Stimulated activated effector memory CD8-positive, alpha-beta T cell treated with anti-CD3 and anti-CD28 coated beads, Interleukin-12 subunit alpha, Interleukin-12 subunit beta, amount 100 ng/mL, for 72 hours (primary cell): ENCODE results near the gene USF1.

Source experiments
- ATAC-seq: fragments of 150-1000 bp; cut with Tn5 transposase; 2 replicates; pipeline ENCODE4 v1.10.0; 2021
- DNase-seq, 2 donors: peaks; one replicate each; pipeline ENCODE4 v3.0.0; 2021 to 2022; ENCODE audit warnings: low spot score in 2 of 2
- H3K27ac Mint-ChIP-seq: one replicate; pipeline ENCODE4 v1.8.0; 2022; ENCODE audit warnings: mild to moderate bottlenecking, mixed read lengths
- H3K36me3 Mint-ChIP-seq: one replicate; pipeline ENCODE4 v1.8.0; 2022; ENCODE audit warnings: mild to moderate bottlenecking, mixed read lengths
- H3K4me1 Mint-ChIP-seq: one replicate; pipeline ENCODE4 v1.8.0; 2022; ENCODE audit warnings: mixed read lengths
- H3K4me3 Mint-ChIP-seq: one replicate; pipeline ENCODE4 v1.8.0; 2022; ENCODE audit warnings: mild to moderate bottlenecking, mixed read lengths
- H3K9me3 Mint-ChIP-seq: one replicate; pipeline ENCODE4 v1.8.0; 2022; ENCODE audit warnings: mixed read lengths

USF1 gene

DNA sequence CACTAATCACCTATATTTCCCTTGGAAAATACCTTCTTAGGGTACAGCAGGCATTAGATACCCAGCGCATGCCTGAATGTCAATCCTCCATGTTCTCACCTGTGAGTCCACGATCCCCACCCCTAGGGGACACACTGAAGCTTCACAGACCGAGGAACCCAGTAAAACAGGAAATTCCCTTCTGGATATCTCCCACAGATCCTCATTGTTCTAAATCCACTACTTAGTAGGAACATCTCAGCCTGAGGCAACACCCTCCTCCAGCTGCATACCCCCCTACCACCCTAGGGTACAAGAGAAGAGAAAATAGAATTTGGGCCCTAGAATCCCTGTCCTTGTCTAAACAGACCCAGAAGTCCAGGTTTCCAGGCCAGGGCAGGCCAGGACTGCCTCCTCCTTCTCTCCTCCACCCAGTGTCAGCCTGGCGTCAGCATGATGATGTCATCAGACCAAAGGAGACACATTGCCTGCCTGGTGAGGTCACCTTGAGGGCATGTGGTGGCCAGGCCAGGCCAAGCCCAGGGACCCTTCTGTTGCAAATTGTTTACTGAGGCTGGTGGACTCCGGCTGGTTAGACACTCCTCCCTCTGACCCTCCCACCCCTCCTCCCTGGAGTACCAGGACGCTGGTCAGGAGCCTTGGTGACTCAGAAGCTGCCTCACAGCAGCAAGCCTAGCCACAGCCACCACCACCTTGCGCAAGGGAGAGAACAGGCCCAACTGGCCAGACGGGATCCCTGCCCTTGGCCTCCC, 37.4 kb upstream of the USF1 start:
- Mint-ChIP-seq H3K4me3 (no peak overlapping the region), H3K27ac (peak overlapping the region; percentile 32), H3K36me3 (no peaks in the 10 kb centered on the region), H3K4me1 (no peaks in the 10 kb centered on the region), H3K9me3 (no peaks in the 10 kb centered on the region)
- DNase-seq (no peak), ATAC-seq (peak; percentile 71)

DNA sequence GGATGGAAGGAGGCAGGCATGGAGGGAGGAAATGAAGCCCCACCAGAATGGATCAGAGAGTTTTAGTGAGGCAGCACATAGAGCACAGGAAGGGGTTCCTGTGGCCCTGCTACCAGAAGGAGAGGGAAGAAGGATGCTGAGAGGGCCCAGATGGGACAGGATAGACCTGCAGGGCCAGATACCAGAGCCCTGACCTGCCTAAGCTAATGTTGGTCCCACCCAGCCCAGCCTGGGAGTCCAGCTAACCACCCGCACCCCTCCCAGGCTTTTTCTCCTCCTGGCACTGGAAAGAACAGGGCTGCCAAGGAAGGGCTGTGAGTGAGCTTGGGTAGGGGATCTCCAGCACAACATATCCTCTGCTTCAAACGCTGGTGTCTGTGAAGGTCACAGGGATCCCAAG, 36.7 kb upstream of the USF1 start:
- Mint-ChIP-seq H3K4me1 (no peaks in the 10 kb centered on the region), H3K27ac (peak overlapping the region; percentile 50), H3K36me3 (no peaks in the 10 kb centered on the region), H3K4me3 (no peak overlapping the region), H3K9me3 (no peaks in the 10 kb centered on the region)
- DNase-seq (no peak), ATAC-seq (no peak)

DNA sequence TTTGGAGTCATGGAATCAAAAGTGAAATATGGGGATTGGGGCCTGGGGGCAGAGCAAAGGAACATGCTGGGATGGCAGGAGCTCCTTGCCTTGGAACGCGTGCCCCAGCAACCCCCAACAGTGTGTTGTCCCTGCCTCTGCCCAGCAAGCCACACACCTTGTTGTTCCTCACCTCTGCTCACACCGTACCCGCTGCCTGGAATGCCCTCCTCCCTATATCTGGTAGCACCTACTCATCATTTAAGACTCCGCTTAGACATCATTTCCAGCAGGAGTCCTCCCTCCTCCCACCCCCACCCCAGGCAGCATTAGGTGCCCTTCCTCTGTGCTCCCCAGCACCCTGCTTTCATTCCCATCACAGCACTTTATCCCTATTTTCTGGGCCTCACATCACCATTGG, 35.7 kb upstream of the USF1 start:
- DNase-seq (no peak), ATAC-seq (no peak)
- Mint-ChIP-seq H3K4me3 (no peak overlapping the region), H3K4me1 (no peaks in the 10 kb centered on the region), H3K36me3 (no peaks in the 10 kb centered on the region), H3K9me3 (no peaks in the 10 kb centered on the region), H3K27ac (no peak overlapping the region)

DNA sequence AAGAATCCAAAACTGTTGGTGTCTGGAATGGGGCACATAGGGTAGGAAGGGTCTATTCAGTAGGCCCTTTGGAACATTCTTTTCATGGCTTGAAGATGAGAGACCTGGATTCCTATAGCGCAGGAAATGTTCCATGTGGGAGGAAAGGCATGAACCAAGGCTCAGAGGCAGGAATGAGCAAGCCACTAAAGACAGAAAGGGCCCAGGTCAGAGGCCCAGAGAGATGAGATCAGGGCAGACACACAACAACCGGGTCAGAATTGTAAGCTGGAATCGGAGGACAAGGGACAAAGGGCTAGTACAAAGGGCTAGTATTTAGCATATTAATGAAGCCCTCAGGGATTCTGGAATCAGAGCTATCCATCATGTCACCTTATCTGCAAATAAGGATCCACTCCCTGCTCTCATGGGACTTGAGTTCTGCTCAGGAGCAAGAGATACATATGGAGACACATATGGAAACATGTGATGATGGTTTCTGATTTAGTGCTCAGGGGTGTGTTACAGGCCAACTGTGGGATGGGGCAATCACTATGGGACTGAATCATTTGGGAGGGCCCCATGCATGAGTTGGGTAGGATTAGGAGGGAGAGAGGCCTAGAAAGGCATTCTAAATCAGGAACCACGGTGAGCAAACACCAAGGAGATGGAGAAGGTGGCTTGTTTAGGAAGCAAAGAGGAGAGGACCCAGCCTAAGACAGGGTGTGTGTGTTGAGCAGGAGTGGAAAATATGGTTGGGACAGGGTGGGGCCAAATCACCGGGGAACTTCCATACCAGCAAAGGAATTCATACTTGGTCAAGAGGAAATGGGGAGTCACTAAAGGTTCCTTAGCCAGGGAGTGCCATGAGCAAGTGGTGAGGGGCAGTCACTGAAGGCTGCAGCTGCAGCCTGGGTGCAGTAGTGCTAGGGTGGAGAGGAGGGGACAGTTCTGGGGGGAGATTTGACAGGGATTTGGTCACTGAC, 34.9 kb upstream of the USF1 start:
- DNase-seq (no peak), ATAC-seq (no peak)
- H3K4me1 Mint-ChIP-seq = no peaks in the 10 kb centered on the region
- H3K27ac Mint-ChIP-seq = peak overlapping the region; percentile 7
- H3K36me3 Mint-ChIP-seq = no peaks in the 10 kb centered on the region
- no peak overlapping the region for H3K4me3 Mint-ChIP-seq
- H3K9me3 Mint-ChIP-seq = no peaks in the 10 kb centered on the region

DNA sequence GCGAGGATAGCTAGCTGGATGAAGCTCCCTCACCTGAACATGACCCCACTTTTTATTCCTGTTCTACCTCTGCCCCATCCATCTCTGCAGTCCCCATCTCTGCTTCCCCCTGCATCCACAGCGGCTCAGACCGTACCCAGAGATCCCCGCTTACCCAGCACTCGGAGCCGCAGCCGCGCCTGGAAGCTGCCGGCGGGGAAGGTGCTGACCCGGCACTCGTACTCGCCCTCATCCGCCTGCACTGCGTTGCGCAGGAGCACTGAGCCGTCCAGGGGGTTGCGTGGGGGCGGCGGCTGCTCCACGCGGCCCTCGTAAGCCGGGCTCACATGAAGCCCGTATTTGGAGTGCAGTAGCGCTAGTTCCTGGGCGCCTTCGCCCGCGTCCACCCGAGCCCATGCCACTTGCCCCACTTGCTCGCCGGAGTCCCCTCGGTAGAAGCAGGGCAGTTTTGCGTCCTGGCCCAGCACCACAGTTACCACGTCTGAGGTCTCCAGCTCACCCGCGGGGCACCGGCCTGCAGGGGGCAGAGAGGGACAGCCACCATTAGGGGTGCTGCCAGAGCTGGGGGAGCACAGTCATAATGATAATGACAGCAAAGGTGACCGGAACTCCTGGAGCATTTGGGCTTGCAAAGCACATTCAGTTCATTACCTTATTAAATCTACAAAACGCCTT, 33.8 kb upstream of the USF1 start:
- no peak for DNase-seq
- H3K4me1 Mint-ChIP-seq = peaks cover under 1% of the 10 kb centered on the region
- H3K36me3 Mint-ChIP-seq = no peaks in the 10 kb centered on the region
- H3K9me3 Mint-ChIP-seq = no peaks in the 10 kb centered on the region
- no peak overlapping the region for H3K27ac Mint-ChIP-seq
- no peak overlapping the region for H3K4me3 Mint-ChIP-seq
- no peak for ATAC-seq

DNA sequence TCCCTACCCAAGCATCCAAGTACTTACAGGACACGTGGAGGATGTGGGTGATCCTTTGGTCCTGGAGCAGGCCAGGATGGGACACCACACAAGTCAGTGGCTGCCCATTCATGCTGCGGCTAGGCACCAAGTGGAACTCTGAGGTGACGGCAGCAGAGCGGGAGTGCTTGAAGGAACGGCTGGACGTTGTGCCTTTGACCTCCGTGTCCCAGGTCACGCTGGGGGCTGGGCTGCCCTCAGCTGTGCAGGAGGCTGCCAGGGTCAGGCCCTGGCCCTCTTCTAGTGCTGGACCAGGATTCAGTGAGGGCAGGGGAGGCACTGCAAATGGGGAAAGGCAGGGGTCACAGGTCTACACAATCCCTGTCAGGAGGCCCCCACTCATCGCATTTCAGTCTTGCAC, 31.6 kb upstream of the USF1 start:
- Mint-ChIP-seq H3K27ac (no peak overlapping the region), H3K4me3 (no peak overlapping the region), H3K9me3 (no peaks in the 10 kb centered on the region), H3K36me3 (no peaks in the 10 kb centered on the region), H3K4me1 (peaks cover 12% of the 10 kb centered on the region)
- DNase-seq = no peak
- ATAC-seq = no peak

DNA sequence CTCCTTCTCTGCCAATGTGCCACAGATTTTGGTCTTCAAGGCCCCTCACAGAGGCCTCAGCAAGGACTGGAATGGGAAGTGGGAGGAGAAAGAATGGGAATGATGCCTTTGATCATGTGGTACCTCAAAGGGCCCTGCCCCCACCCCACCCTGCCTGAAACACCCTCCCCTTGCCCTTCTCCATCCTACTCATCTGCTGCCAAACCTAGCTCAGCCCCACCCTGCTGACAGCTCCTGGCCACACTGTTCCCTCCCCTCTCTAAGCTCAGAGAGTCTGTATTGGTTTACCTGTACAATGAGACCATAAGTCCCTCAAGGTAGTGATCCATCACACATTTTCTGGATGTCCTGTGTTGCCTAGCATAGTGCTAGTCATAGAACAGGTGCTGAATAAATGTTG, 30.6 kb upstream of the USF1 start:
- Mint-ChIP-seq H3K27ac (no peak overlapping the region), H3K4me1 (peaks cover 22% of the 10 kb centered on the region), H3K9me3 (no peaks in the 10 kb centered on the region), H3K4me3 (no peak overlapping the region), H3K36me3 (no peaks in the 10 kb centered on the region)
- DNase-seq (no peak), ATAC-seq (no peak)

DNA sequence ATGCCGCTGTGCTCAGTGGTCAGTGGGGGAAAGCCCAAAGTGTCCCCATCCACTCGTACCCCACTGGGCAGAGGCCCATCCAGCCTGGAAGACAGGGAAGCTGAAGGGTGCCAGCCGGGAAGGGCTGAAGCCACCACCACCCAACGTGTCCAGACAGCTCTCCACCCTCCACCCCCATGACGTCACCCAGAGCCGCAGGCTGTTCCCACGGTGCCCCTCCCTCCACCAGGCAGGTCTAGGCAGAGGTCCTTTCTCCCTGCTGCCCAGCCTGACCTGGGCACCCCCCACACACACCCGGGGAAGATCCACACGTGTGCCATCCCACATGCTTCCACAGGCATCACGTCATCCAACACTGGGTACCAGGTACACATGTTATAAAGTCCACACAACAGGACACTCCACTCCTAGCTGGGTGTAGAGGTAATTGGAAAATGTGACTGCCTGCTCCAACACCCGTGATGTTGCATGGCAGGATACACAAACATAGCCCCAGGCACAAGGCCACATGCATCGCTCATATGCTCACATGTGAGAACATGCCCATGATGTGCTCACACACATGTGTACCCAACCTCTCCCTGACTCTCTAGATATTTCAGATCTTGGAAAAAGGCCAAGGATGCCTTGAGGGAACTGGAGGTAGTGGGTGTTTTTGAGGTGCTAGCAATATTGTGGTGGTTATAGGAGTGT, 29.0 kb upstream of the USF1 start:
- Mint-ChIP-seq H3K4me3 (no peak overlapping the region), H3K4me1 (peaks cover 38% of the 10 kb centered on the region), H3K9me3 (no peaks in the 10 kb centered on the region), H3K36me3 (peaks cover 5% of the 10 kb centered on the region), H3K27ac (peak overlapping the region; percentile 43)
- no peak for ATAC-seq
- DNase-seq = no peak

DNA sequence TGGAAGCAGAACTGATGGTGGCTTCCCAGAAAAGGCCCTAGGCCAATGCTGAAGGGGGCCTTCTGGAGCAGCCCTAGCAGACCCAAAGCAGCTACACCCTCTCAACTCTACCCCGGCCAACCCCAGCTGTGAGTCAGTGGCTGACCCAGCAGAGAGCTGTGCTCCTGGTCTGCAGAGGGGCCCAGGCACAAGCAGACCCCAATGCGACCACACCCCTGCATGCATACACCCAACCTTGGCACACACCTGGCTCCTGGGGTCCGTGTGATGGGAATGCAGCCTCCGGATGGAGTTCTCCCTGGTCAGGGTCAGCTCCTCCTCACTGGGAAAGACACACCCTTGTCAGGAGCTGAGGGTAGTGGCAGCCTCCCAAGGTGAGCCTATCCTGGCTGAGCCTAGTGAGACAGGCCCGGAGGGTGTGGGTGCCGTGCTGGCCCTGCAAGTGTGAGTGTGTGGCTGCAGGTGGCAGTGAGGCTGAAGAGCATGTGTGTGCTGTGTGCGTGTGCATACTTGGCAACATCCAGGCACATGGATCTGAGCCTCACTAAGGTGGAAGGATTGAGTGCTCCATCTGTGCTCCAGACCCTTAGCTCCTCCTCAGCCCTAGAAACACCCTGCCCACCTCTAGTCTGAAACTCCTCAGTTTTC, 27.8 kb upstream of the USF1 start:
- H3K27ac Mint-ChIP-seq = peak overlapping the region; percentile 27
- no peak for ATAC-seq
- no peak overlapping the region for H3K4me3 Mint-ChIP-seq

DNA sequence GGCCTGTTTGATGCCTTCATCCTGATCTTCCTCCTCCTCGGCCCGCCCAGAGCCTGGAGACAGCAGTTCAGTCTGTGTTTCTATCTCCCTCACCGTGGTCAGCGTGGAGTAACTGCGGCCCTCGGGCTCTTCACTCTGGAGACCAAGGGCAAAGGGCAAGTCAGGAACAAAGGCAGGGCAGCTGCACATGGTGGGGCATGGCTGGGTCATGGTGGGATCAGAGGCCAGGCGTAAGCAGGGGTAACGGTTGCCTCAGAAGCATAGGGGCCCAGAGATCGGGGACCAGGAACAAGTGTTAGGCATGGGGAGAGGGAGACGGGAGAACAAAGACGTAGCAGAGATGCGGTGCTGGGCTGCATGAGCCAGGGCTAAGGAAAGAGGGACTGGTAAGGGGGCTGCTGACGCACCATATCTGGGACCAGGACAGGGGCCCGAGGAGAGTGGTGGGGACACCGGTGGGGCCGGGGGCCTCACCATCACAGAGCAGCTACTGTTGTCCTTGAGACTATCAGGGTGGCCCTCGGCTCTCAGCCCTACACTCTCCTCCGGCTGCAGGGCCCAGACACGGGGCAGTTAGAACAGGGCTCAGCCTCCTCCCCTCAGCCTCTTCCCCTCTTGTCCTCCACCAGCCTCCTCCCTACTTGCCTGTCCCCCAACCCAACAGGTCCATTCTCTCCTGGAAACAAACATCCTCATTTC, 27.1 kb upstream of the USF1 start:
- Mint-ChIP-seq H3K4me3 (no peak overlapping the region), H3K4me1 (peaks cover 54% of the 10 kb centered on the region), H3K36me3 (peaks cover 24% of the 10 kb centered on the region), H3K27ac (peak overlapping the region; percentile 27), H3K9me3 (no peaks in the 10 kb centered on the region)
- DNase-seq (no peak), ATAC-seq (no peak)

More for the DNA sequence above, 27.8 kb upstream of the USF1 start:
- no peak for DNase-seq
- no peaks in the 10 kb centered on the region for H3K9me3 Mint-ChIP-seq
- H3K4me1 Mint-ChIP-seq = peaks cover 47% of the 10 kb centered on the region
- peaks cover 17% of the 10 kb centered on the region for H3K36me3 Mint-ChIP-seq

DNA sequence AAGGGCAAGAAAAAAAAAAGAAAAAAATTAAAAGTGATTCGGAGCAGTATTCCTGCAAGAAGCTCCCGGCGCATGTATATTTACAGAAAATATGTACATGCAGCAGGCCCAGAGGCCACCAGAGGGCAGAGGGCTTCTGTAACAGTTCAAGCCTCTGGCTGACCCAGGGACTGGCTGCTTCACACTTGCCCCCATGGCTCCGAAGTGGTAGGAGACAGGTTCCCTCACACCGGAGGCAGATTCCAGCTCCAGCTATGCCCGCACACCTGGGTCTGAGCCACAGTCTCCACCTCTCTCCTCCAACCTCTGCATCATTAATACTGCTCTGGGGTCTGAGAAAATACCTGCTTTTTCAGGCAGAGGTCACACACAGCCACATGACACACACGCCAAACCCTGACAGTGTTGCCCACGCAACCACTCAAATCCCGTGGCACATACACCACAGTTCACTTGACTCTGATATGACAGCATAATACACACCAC, 26.2 kb upstream of the USF1 start:
- Mint-ChIP-seq H3K27ac (peak overlapping the region; percentile 27), H3K9me3 (no peaks in the 10 kb centered on the region), H3K4me3 (no peak overlapping the region), H3K4me1 (peaks cover 64% of the 10 kb centered on the region), H3K36me3 (peaks cover 33% of the 10 kb centered on the region)
- DNase-seq (peak in 1 of 2 donors; percentile 65), ATAC-seq (peak; percentile 7)

DNA sequence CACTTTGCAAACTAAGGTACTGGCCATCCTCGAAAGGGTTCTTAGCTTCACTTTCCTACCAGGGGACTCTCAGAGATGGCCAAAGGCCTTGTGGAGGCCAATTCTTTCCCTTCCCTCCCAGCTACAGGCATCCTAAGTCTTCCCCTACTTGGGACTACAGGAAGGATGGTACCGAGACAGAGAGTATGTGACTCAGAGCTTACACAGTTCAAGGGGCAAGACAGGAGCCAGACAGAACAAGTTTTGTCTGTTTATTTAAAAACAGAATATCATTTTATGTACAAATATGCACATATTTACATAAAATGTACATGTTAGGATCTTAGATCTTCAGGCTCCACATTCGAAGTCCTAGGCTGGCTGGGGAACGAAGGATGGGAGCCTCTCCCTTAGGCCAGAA, 25.0 kb upstream of the USF1 start:
- no peaks in the 10 kb centered on the region for H3K9me3 Mint-ChIP-seq
- DNase-seq (no peak), ATAC-seq (no peak)
- peak overlapping the region; percentile 82 for H3K4me3 Mint-ChIP-seq
- peaks cover 75% of the 10 kb centered on the region for H3K4me1 Mint-ChIP-seq
- peak overlapping the region; percentile 95 for H3K27ac Mint-ChIP-seq
- H3K36me3 Mint-ChIP-seq = peaks cover 45% of the 10 kb centered on the region

DNA sequence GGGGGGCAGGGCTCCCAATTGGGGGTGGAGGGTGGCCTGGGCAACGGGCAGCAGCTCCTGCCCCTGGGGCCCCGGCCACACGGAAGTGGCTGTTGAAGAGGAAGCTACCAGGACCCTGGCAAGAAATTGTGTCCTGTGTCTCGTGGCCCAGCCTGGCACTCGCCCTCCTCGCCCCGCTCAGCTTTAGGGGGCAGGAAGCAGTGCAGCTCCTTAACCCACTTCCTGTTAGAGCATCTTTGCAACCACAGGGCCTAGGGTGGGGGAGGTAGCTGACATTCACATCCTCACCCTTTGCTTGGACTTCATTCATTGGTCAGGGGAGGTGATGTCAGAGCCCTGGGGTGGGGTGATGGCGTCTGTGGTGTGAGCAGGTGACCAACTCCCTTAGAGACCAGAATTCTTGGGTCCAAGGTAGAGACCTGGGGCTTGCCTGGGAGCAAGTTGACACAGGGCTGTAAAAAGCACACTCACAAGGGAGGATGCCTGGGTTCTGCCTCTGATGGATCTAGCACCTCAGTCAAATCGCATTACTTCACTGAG, 24.0 kb upstream of the USF1 start, which contains the start of gene ARHGAP30:
ARHGAP30 (minus strand) TSS at position 161 of the 540 bp plus-strand sequence. CDS start 267 bp downstream, outside the sequence.
- Mint-ChIP-seq H3K36me3 (peaks cover 55% of the 10 kb centered on the region), H3K27ac (peak within 1 kb of the TSS; percentile 95), H3K9me3 (no peaks in the 10 kb centered on the region), H3K4me1 (peaks cover 77% of the 10 kb centered on the region), H3K4me3 (peak within 1 kb of the TSS; percentile 82)
- ATAC-seq (peak; percentile 88), DNase-seq (peak; percentile 60 to 91)
